NCI-H510A (cell line): ENCODE data around the gene IL18BP.

Experiments used
- DNase-seq: peaks from one replicate; lab custom pipeline; 2025; lab: John Stamatoyannopoulos, UW

The IL18BP gene

GRCh38 chr11:71998649-71999310 is at the start of gene IL18BP:
Gene IL18BP, plus strand, starts transcription at chr11:71998909. Its CDS starts 1,076 bp downstream, at chr11:71999985.
- no peak for DNase-seq

GRCh38 chr11:71949034-71949433 is 49.7 kb upstream of the IL18BP start:
- no peak for DNase-seq

GRCh38 chr11:71951741-71952310 is 46.9 kb upstream of the IL18BP start:
- no peak for DNase-seq

GRCh38 chr11:71955898-71956456 is 42.7 kb upstream of the IL18BP start:
- no peak for DNase-seq

GRCh38 chr11:71962428-71963038 is 36.2 kb upstream of the IL18BP start:
- no peak for DNase-seq

- DNase-seq: no peak
Measured at GRCh38 chr11:71963468-71963867, 35.2 kb upstream of the IL18BP start.

- DNase-seq: no peak
Measured at GRCh38 chr11:71964641-71965040, 34.1 kb upstream of the IL18BP start.

GRCh38 chr11:71971680-71972079 is 27.0 kb upstream of the IL18BP start:
- DNase-seq: no peak

GRCh38 chr11:71976551-71976950 is 22.2 kb upstream of the IL18BP start:
- DNase-seq: no peak

- no peak for DNase-seq
Measured at GRCh38 chr11:71977090-71977489, 21.6 kb upstream of the IL18BP start.

- DNase-seq: no peak
Measured at GRCh38 chr11:71977743-71978418, 20.8 kb upstream of the IL18BP start.

GRCh38 chr11:71979094-71979493 is 19.6 kb upstream of the IL18BP start:
- no peak for DNase-seq

- DNase-seq: no peak
Measured at GRCh38 chr11:71979602-71980001, 19.1 kb upstream of the IL18BP start.

- DNase-seq: no peak
Measured at GRCh38 chr11:71986131-71986530, 12.6 kb upstream of the IL18BP start.

GRCh38 chr11:71987521-71987920 is 11.2 kb upstream of the IL18BP start:
- no peak for DNase-seq

GRCh38 chr11:71988050-71988449 is 10.7 kb upstream of the IL18BP start:
- no peak for DNase-seq

- DNase-seq: no peak
Measured at GRCh38 chr11:71990701-71991100, 8.0 kb upstream of the IL18BP start.

GRCh38 chr11:71991494-71991893 is 7.2 kb upstream of the IL18BP start:
- DNase-seq: no peak

- no peak for DNase-seq
Measured at GRCh38 chr11:71992136-71992730, 6.5 kb upstream of the IL18BP start.

GRCh38 chr11:71994786-71995185 is 3.9 kb upstream of the IL18BP start:
- no peak for DNase-seq

GRCh38 chr11:71995726-71996291 is 2.9 kb upstream of the IL18BP start:
- no peak for DNase-seq

- no peak for DNase-seq
Measured at GRCh38 chr11:71996517-71996916, 2.2 kb upstream of the IL18BP start.
